Kidney epithelial cell (primary cell): Measurements from ENCODE around the gene KRTAP10-10. TPM values are rescaled to one million over a fixed set of nuclear protein-coding genes. Genes with fewer than 3 reads are reported as not detected.

Source experiments
- DNase-seq: peaks from one replicate; pipeline ENCODE4 v3.0.0-alpha.2; 2010; ENCODE audit warnings: low read depth
- H3K27me3 ChIP-seq: 2 replicates; pipeline ENCODE4 v1.6.0; 2011; ENCODE audit warnings: low read length; ENCODE audit not compliant: control insufficient read depth, insufficient read depth
- H3K36me3 ChIP-seq: 2 replicates; pipeline ENCODE4 v1.5.1; 2011; ENCODE audit warnings: low read length; ENCODE audit not compliant: control insufficient read depth, insufficient read depth
- H3K4me3 ChIP-seq: 2 replicates; pipeline ENCODE4 v1.5.1; 2011; ENCODE audit warnings: low read depth, mild to moderate bottlenecking, control low read depth, low read length
- CTCF ChIP-seq: IDR thresholded peaks from 2 replicates; pipeline ENCODE4 v1.5.1; 2011; ENCODE audit warnings: mild to moderate bottlenecking, moderate library complexity, low read length, control low read depth, inconsistent platforms; ENCODE audit not compliant: insufficient read depth, poor library complexity, severe bottlenecking
- total RNA-seq: library from RNA; depleted of rRNA; stranded (reverse); fragments of >200 nt; gene quantifications from 2 replicates; pipeline ENCODE4 v1.2.3, GENCODE V29; 2015

The KRTAP10-10 gene
- total RNA-seq, 1 donor from 2014 or later, result not detected

- no peak overlapping the region for H3K4me3 ChIP-seq
- no peak for DNase-seq
- H3K36me3 ChIP-seq, result no peaks in the 10 kb centered on the region
- TF ChIP-seq CTCF, result no peak
- H3K27me3 ChIP-seq, result no peaks in the 10 kb centered on the region
Measured at GRCh38 chr21:44653656-44654575, 16.8 kb downstream of the KRTAP10-10 start.

GRCh38 chr21:44654576-44655175 is 17.5 kb downstream of the KRTAP10-10 start, which contains the start of gene KRTAP12-4:
Gene KRTAP12-4 (minus strand): TSS chr21:44654659. CDS start chr21:44654614, 45 bp downstream.
- no peak for DNase-seq
- no peak within 1 kb of the TSS for H3K4me3 ChIP-seq
- no peaks in the 10 kb centered on the region for H3K27me3 ChIP-seq
- H3K36me3 ChIP-seq, result no peaks in the 10 kb centered on the region
- no peak for TF ChIP-seq CTCF

- no peak overlapping the region for H3K4me3 ChIP-seq
- TF ChIP-seq CTCF, result no peak
- H3K36me3 ChIP-seq, result no peaks in the 10 kb centered on the region
- no peak for DNase-seq
- H3K27me3 ChIP-seq, result no peaks in the 10 kb centered on the region
Measured at GRCh38 chr21:44656868-44657267, 19.7 kb downstream of the KRTAP10-10 start.

GRCh38 chr21:44657635-44658540 is 20.7 kb downstream of the KRTAP10-10 start, which contains the start of gene KRTAP12-3:
Gene KRTAP12-3 (plus strand): TSS chr21:44657932. CDS start chr21:44657980, 48 bp downstream.
- Histone ChIP-seq H3K27me3 (no peaks in the 10 kb centered on the region), H3K4me3 (no peak within 1 kb of the TSS), H3K36me3 (no peaks in the 10 kb centered on the region)
- TF ChIP-seq CTCF, result no peak
- no peak for DNase-seq

- Histone ChIP-seq H3K27me3 (no peaks in the 10 kb centered on the region), H3K4me3 (no peak overlapping the region), H3K36me3 (no peaks in the 10 kb centered on the region)
- DNase-seq, result no peak
- TF ChIP-seq CTCF, result no peak
Measured at GRCh38 chr21:44658541-44658910, 21.4 kb downstream of the KRTAP10-10 start.
